ENCODE measurements around the gene CLASP2. TPM values are rescaled to one million over a fixed set of nuclear protein-coding genes. Genes with fewer than 3 reads are reported as not detected.
"Not testable (repeated sequence)": the region's sequence is repeated elsewhere in the genome, so short reads cannot be mapped to it uniquely, and the experiment has no call there.

CLASP2 gene
- 65.9 TPM for total RNA-seq
- polyA plus RNA-seq, result 10 to 100 TPM in 2 of 4 donors, 1 to 10 TPM in 2; 7.9 to 14.5 (median 11.2) TPM

- Histone ChIP-seq H3K4me3 (ENCODE audit: low read depth, low read length) (peak within 1 kb of the TSS; percentile 98), H3K9me3 (ENCODE audit: control insufficient read depth in 2 of 2, low read length in 2 of 2) (no peaks in the 10 kb centered on the region), H3K27me3 (ENCODE audit: control insufficient read depth, insufficient read depth, low read length) (no peaks in the 10 kb centered on the region), H3K27ac (ENCODE audit: insufficient read depth, low read length, poor library complexity, severe bottlenecking) (peak within 1 kb of the TSS; percentile 93), H3K36me3 (ENCODE audit: control insufficient read depth, insufficient read depth, low read length) (no peaks in the 10 kb centered on the region), H3K4me1 (ENCODE audit: control insufficient read depth, insufficient read depth, low read length, poor library complexity, severe bottlenecking) (peaks cover 13% of the 10 kb centered on the region)
- peaks cover 9% of the 10 kb centered on the region for H3K27me3 Mint-ChIP-seq
- H3K4me3 Mint-ChIP-seq, result peak within 1 kb of the TSS in 3 of 4 donors; percentile 94 to 98 (median 98)
- H3K9me3 Mint-ChIP-seq, result peaks cover 0 to 2% (median 0%) of the 10 kb centered on the region in 7 donors
- DNase-seq (peak; percentile 82 to 90 (median 88)), ATAC-seq (ENCODE audit: low read depth in 2 of 2) (peak; percentile 87)
- peaks cover 9 to 13% (median 11%) of the 10 kb centered on the region in 4 donors for H3K4me1 Mint-ChIP-seq
- peak within 1 kb of the TSS in 2 of 3 donors; percentile 97 to 98 for H3K27ac Mint-ChIP-seq
- H3K36me3 Mint-ChIP-seq, result no peaks in the 10 kb centered on the region
Observed at GRCh38 chr3:33717866-33718594, at the start of gene CLASP2. TSS of gene CLASP2 (minus strand) at chr3:33718254. CDS start at chr3:33718002, 252 bp downstream.

- H3K4me1 Mint-ChIP-seq, result no peaks in the 10 kb centered on the region
- H3K27me3 Mint-ChIP-seq, result peaks cover 14% of the 10 kb centered on the region
Observed at GRCh38 chr3:33758864-33759263, 40.8 kb upstream of the CLASP2 start.

DNA sequence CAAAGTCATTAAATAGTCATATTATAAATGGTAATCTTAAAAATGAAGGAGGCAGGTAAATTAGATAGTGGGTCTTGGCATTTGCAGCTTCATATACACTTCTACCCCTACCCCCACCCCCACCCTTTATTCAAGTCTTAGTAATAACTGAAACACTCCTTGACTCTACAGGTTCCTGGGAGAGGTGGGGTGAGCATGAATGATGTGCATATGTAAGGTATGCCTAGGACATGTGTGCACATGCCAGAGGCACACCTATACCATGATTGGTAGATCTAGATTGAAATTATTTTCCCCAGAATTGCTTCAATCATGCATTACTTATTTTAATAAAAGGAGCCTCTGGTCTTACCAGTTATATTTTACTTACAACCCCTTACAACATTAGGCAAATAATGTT lies 40.2 kb upstream of the CLASP2 start:
- Histone ChIP-seq H3K9me3 (ENCODE audit: control insufficient read depth in 2 of 2, low read length in 2 of 2) (peaks cover 4 to 15% of the 10 kb centered on the region in 2 experiments), H3K4me1 (ENCODE audit: control insufficient read depth, insufficient read depth, low read length, poor library complexity, severe bottlenecking) (no peaks in the 10 kb centered on the region), H3K27me3 (ENCODE audit: control insufficient read depth, insufficient read depth, low read length) (peaks cover 2% of the 10 kb centered on the region), H3K36me3 (ENCODE audit: control insufficient read depth, insufficient read depth, low read length) (no peaks in the 10 kb centered on the region), H3K4me3 (ENCODE audit: low read depth, low read length) (no peak overlapping the region), H3K27ac (ENCODE audit: insufficient read depth, low read length, poor library complexity, severe bottlenecking) (no peak overlapping the region)
- Mint-ChIP-seq H3K4me3 (no peak overlapping the region), H3K27me3 (peaks cover 9% of the 10 kb centered on the region), H3K36me3 (no peaks in the 10 kb centered on the region), H3K27ac (no peak overlapping the region), H3K9me3 (peaks cover 0 to 17% (median 4%) of the 10 kb centered on the region in 7 donors), H3K4me1 (no peaks in the 10 kb centered on the region)
- DNase-seq (no peak), ATAC-seq (ENCODE audit: low read depth in 2 of 2) (no peak)

More at GRCh38 chr3:33758864-33759263, 40.8 kb upstream of the CLASP2 start:
- Histone ChIP-seq H3K36me3 (ENCODE audit: control insufficient read depth, insufficient read depth, low read length) (no peaks in the 10 kb centered on the region), H3K9me3 (ENCODE audit: control insufficient read depth in 2 of 2, low read length in 2 of 2) (peaks cover 4 to 14% of the 10 kb centered on the region in 2 experiments), H3K4me3 (ENCODE audit: low read depth, low read length) (no peak overlapping the region), H3K4me1 (ENCODE audit: control insufficient read depth, insufficient read depth, low read length, poor library complexity, severe bottlenecking) (no peaks in the 10 kb centered on the region), H3K27ac (ENCODE audit: insufficient read depth, low read length, poor library complexity, severe bottlenecking) (no peak overlapping the region), H3K27me3 (ENCODE audit: control insufficient read depth, insufficient read depth, low read length) (peaks cover 3% of the 10 kb centered on the region)
- DNase-seq (no peak), ATAC-seq (ENCODE audit: low read depth in 2 of 2) (no peak)
- Mint-ChIP-seq H3K9me3 (peaks cover 0 to 15% (median 4%) of the 10 kb centered on the region in 7 donors), H3K36me3 (no peaks in the 10 kb centered on the region), H3K27ac (no peak overlapping the region), H3K4me3 (no peak overlapping the region)

DNA sequence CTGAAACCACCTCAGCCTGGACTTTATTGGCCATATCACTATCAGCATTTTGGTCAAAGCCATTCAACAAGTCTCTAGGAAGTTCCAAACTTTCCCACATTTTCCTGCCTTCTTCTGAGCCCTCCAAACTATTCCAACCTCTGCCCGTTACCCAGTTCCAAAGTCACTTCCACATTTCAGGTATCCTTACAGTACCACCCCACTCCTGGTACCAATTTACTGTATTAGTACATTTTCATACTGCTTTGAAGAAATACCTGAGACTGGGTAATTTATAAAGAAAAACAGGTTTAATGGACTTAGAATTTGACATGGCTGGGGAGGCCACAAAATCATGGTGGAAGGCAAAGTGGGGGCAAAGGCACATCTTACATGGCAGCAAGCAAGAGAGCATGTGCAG lies 36.3 kb upstream of the CLASP2 start:
- not testable (repeated sequence) for H3K36me3 ChIP-seq (ENCODE audit: control insufficient read depth, insufficient read depth, low read length); H3K36me3 Mint-ChIP-seq; ATAC-seq (ENCODE audit: low read depth in 2 of 2); DNase-seq; H3K27ac Mint-ChIP-seq; H3K27ac ChIP-seq (ENCODE audit: insufficient read depth, low read length, poor library complexity, severe bottlenecking); H3K27me3 ChIP-seq (ENCODE audit: control insufficient read depth, insufficient read depth, low read length); H3K4me1 ChIP-seq (ENCODE audit: control insufficient read depth, insufficient read depth, low read length, poor library complexity, severe bottlenecking); H3K4me3 Mint-ChIP-seq; H3K4me3 ChIP-seq (ENCODE audit: low read depth, low read length); H3K4me1 Mint-ChIP-seq
- H3K27me3 Mint-ChIP-seq, result peaks cover 14% of the 10 kb centered on the region
- peaks cover 4 to 15% of the 10 kb centered on the region in 2 experiments for H3K9me3 ChIP-seq (ENCODE audit: control insufficient read depth in 2 of 2, low read length in 2 of 2)
- peaks cover 0 to 17% (median 4%) of the 10 kb centered on the region in 7 donors for H3K9me3 Mint-ChIP-seq

DNA sequence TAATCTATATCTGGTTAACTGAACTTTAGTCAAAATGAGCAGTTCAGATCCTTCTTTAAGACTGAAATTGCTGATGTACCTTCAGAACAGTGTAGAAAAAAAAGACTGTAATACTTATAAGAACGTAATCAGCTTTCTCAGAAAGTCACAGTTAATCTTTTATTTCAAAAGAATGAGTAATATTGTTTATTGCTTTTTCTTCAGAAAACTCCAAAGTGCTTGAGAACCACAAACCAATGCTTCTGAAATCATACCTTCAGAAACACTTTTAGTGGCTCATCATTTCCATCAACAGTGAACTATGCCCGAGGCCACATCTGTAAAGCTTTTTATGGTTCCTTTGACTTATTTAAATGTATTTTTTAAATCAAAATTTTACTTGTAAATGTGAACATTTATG lies 33.3 kb upstream of the CLASP2 start:
- H3K27ac Mint-ChIP-seq, result no peak overlapping the region
- Histone ChIP-seq H3K4me1 (ENCODE audit: control insufficient read depth, insufficient read depth, low read length, poor library complexity, severe bottlenecking) (no peaks in the 10 kb centered on the region), H3K36me3 (ENCODE audit: control insufficient read depth, insufficient read depth, low read length) (no peaks in the 10 kb centered on the region), H3K27ac (ENCODE audit: insufficient read depth, low read length, poor library complexity, severe bottlenecking) (no peak overlapping the region), H3K4me3 (ENCODE audit: low read depth, low read length) (no peak overlapping the region), H3K9me3 (ENCODE audit: control insufficient read depth in 2 of 2, low read length in 2 of 2) (peaks cover 4 to 15% of the 10 kb centered on the region in 2 experiments), H3K27me3 (ENCODE audit: control insufficient read depth, insufficient read depth, low read length) (peaks cover 4% of the 10 kb centered on the region)
- no peaks in the 10 kb centered on the region for H3K36me3 Mint-ChIP-seq
- no peak overlapping the region for H3K4me3 Mint-ChIP-seq
- ATAC-seq (ENCODE audit: low read depth in 2 of 2) (no peak), DNase-seq (peak in 1 of 3 donors; percentile 46)
- peaks cover 20% of the 10 kb centered on the region for H3K27me3 Mint-ChIP-seq
- H3K4me1 Mint-ChIP-seq, result peaks cover 0 to 5% (median 0%) of the 10 kb centered on the region in 4 donors
- peaks cover 0 to 14% (median 4%) of the 10 kb centered on the region in 7 donors for H3K9me3 Mint-ChIP-seq

DNA sequence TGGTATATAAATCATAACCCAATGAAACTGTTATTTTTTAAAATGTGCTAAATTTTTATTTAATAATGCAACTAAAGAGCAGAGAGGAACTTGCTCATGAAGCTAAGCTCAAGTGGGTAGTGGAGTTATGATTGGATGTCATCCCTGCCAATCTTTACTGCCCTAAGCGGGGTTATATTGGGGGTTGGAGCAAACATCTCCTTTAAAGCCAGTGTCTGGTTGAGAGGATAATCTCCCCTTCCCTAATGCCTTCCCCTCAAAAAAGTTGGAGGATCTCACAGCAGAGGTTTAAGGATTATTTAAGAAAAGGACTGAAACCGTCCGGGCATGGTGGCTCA lies 32.1 kb upstream of the CLASP2 start:
- Histone ChIP-seq H3K4me1 (ENCODE audit: control insufficient read depth, insufficient read depth, low read length, poor library complexity, severe bottlenecking) (no peaks in the 10 kb centered on the region), H3K27ac (ENCODE audit: insufficient read depth, low read length, poor library complexity, severe bottlenecking) (no peak overlapping the region), H3K27me3 (ENCODE audit: control insufficient read depth, insufficient read depth, low read length) (peaks cover 4% of the 10 kb centered on the region), H3K4me3 (ENCODE audit: low read depth, low read length) (no peak overlapping the region), H3K9me3 (ENCODE audit: control insufficient read depth in 2 of 2, low read length in 2 of 2) (peaks cover 4 to 14% of the 10 kb centered on the region in 2 experiments), H3K36me3 (ENCODE audit: control insufficient read depth, insufficient read depth, low read length) (no peaks in the 10 kb centered on the region)
- Mint-ChIP-seq H3K4me1 (peaks cover 0 to 5% (median 0%) of the 10 kb centered on the region in 4 donors), H3K27ac (no peak overlapping the region), H3K36me3 (no peaks in the 10 kb centered on the region), H3K4me3 (no peak overlapping the region), H3K27me3 (peaks cover 20% of the 10 kb centered on the region), H3K9me3 (peaks cover 0 to 14% (median 4%) of the 10 kb centered on the region in 7 donors)
- DNase-seq (no peak), ATAC-seq (ENCODE audit: low read depth in 2 of 2) (no peak)

GRCh38 chr3:33749546-33750210 lies 31.6 kb upstream of the CLASP2 start:
- Mint-ChIP-seq H3K27ac (no peak overlapping the region), H3K36me3 (no peaks in the 10 kb centered on the region), H3K27me3 (peaks cover 18% of the 10 kb centered on the region), H3K4me3 (no peak overlapping the region), H3K4me1 (peaks cover 0 to 5% (median 0%) of the 10 kb centered on the region in 4 donors), H3K9me3 (peaks cover 0 to 9% (median 4%) of the 10 kb centered on the region in 7 donors)
- H3K27ac ChIP-seq (ENCODE audit: insufficient read depth, low read length, poor library complexity, severe bottlenecking), result no peak overlapping the region
- ATAC-seq (ENCODE audit: low read depth in 2 of 2) (no peak), DNase-seq (no peak)
- H3K4me1 ChIP-seq (ENCODE audit: control insufficient read depth, insufficient read depth, low read length, poor library complexity, severe bottlenecking), result no peaks in the 10 kb centered on the region
- H3K4me3 ChIP-seq (ENCODE audit: low read depth, low read length), result no peak overlapping the region
- peaks cover under 1 to 10% of the 10 kb centered on the region in 2 experiments for H3K9me3 ChIP-seq (ENCODE audit: control insufficient read depth in 2 of 2, low read length in 2 of 2)
- H3K27me3 ChIP-seq (ENCODE audit: control insufficient read depth, insufficient read depth, low read length), result peaks cover 1% of the 10 kb centered on the region
- H3K36me3 ChIP-seq (ENCODE audit: control insufficient read depth, insufficient read depth, low read length), result no peaks in the 10 kb centered on the region

Data from CD4-positive, CD25-positive, alpha-beta regulatory T cell (primary cell).